ENCODE measurements around the gene HKDC1. TPM values are rescaled to one million over a fixed set of nuclear protein-coding genes. Genes with fewer than 3 reads are reported as not detected.
"Not testable (repeated sequence)": the region's sequence is repeated elsewhere in the genome, so short reads cannot be mapped to it uniquely, and the experiment has no call there.

The HKDC1 gene
- total RNA-seq, 2 experiments from 2014 or later: not detected

DNA sequence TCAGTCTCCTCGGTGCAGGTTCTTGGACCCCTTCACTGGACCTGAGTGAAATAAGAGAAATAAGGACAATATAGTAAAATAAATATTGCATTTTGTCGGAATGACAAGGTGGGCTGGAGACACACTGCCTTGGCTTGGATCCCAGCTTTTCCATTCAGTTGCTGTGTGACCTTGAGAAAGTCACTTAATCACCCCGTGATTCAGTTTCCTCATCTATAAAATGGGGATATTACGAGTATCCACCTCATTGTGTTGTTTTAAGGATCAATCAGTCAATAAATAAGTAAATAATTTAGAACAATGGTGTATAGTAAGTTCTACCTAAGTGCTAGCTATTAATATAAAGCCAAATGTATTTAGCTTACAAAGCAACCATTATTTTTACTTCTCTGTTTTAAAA lies 87.3 kb downstream of the HKDC1 start:
- H3K9me3 ChIP-seq (ENCODE audit: low read length): no peaks in the 10 kb centered on the region
- no peaks in the 10 kb centered on the region for H4K20me1 ChIP-seq (ENCODE audit: insufficient read depth, low read length)
- no peak overlapping the region for H3K4me2 ChIP-seq (ENCODE audit: low read length)
- no peaks in the 10 kb centered on the region for H3K79me2 ChIP-seq (ENCODE audit: insufficient read depth, low read depth, low read length)
- no peak for DNase-seq (ENCODE audit: low spot score)
- H2AFZ ChIP-seq (ENCODE audit: low read length): no peak overlapping the region
- ChIA-PET CTCF (ENCODE audit: unreplicated experiment) (no interaction called here), POLR2A (interaction anchor here (0.5 kb wide), 1 partner anchor 52 kb away, joined by 4 read pairs; no protein-coding TSS in a partner anchor)
- no peaks in the 10 kb centered on the region for H3K4me1 ChIP-seq (ENCODE audit: insufficient read depth, low read length, poor library complexity, severe bottlenecking)
- H3K4me3 ChIP-seq (ENCODE audit: low read depth, low read length, poor library complexity, severe bottlenecking): no peak overlapping the region
- H3K27ac ChIP-seq (ENCODE audit: low read depth, low read length, poor library complexity, severe bottlenecking): no peak overlapping the region
- no TSS peak for BruUV-seq (replicated peaks)
- H3K36me3 ChIP-seq (ENCODE audit: insufficient read depth, low read length): no peaks in the 10 kb centered on the region
- TF ChIP-seq CTCF (conservative IDR thresholded peaks at IDR 0.05; ENCODE audit: low read length) (no peak), EZH2phosphoT487 (IDR thresholded peaks at IDR 0.05; ENCODE audit: borderline replicate concordance, low read depth, low read length) (no peak)
- no peaks in the 10 kb centered on the region for H3K9me2 ChIP-seq (ENCODE audit: insufficient read depth, low read length)
- intact Hi-C loops (cut with micrococcal nuclease; ENCODE audit: unreplicated experiment): no loop called here

GRCh38 chr10:69308304-69308703 lies 88.2 kb downstream of the HKDC1 start:
- H3K36me3 ChIP-seq (ENCODE audit: insufficient read depth, low read length); BruUV-seq (replicated peaks); intact Hi-C loops (cut with micrococcal nuclease; ENCODE audit: unreplicated experiment); H3K9me3 ChIP-seq (ENCODE audit: low read length); CTCF ChIA-PET (ENCODE audit: unreplicated experiment); H3K4me1 ChIP-seq (ENCODE audit: insufficient read depth, low read length, poor library complexity, severe bottlenecking); H2AFZ ChIP-seq (ENCODE audit: low read length); H3K79me2 ChIP-seq (ENCODE audit: insufficient read depth, low read depth, low read length); H4K20me1 ChIP-seq (ENCODE audit: insufficient read depth, low read length); H3K27ac ChIP-seq (ENCODE audit: low read depth, low read length, poor library complexity, severe bottlenecking); H3K4me2 ChIP-seq (ENCODE audit: low read length); DNase-seq (ENCODE audit: low spot score); POLR2A ChIA-PET; H3K9me2 ChIP-seq (ENCODE audit: insufficient read depth, low read length); H3K4me3 ChIP-seq (ENCODE audit: low read depth, low read length, poor library complexity, severe bottlenecking): not testable (repeated sequence)

GRCh38 chr10:69311309-69311708 lies 91.2 kb downstream of the HKDC1 start:
- H3K4me1 ChIP-seq (ENCODE audit: insufficient read depth, low read length, poor library complexity, severe bottlenecking): no peaks in the 10 kb centered on the region
- POLR2A ChIA-PET: no interaction called here
- no peaks in the 10 kb centered on the region for H3K36me3 ChIP-seq (ENCODE audit: insufficient read depth, low read length)
- H3K9me2 ChIP-seq (ENCODE audit: insufficient read depth, low read length): no peaks in the 10 kb centered on the region
- CTCF ChIA-PET (ENCODE audit: unreplicated experiment): no interaction called here
- no peaks in the 10 kb centered on the region for H4K20me1 ChIP-seq (ENCODE audit: insufficient read depth, low read length)
- H3K4me2 ChIP-seq (ENCODE audit: low read length): no peak overlapping the region
- TF ChIP-seq EZH2phosphoT487 (IDR thresholded peaks at IDR 0.05; ENCODE audit: borderline replicate concordance, low read depth, low read length): no peak
- no TSS peak for BruUV-seq (replicated peaks)
- H2AFZ ChIP-seq (ENCODE audit: low read length): no peak overlapping the region
- H3K9me3 ChIP-seq (ENCODE audit: low read length): no peaks in the 10 kb centered on the region
- H3K4me3 ChIP-seq (ENCODE audit: low read depth, low read length, poor library complexity, severe bottlenecking): no peak overlapping the region
- no peak for DNase-seq (ENCODE audit: low spot score)
- no peaks in the 10 kb centered on the region for H3K79me2 ChIP-seq (ENCODE audit: insufficient read depth, low read depth, low read length)
- intact Hi-C loops (cut with micrococcal nuclease; ENCODE audit: unreplicated experiment): no loop called here
- no peak overlapping the region for H3K27ac ChIP-seq (ENCODE audit: low read depth, low read length, poor library complexity, severe bottlenecking)

GRCh38 chr10:69312528-69312927 lies 92.4 kb downstream of the HKDC1 start:
- TF ChIP-seq EZH2phosphoT487 (IDR thresholded peaks at IDR 0.05; ENCODE audit: borderline replicate concordance, low read depth, low read length) (no peak), CTCF (conservative IDR thresholded peaks at IDR 0.05; ENCODE audit: low read length) (no peak)
- Histone ChIP-seq H3K4me1 (ENCODE audit: insufficient read depth, low read length, poor library complexity, severe bottlenecking) (peaks cover 9% of the 10 kb centered on the region), H3K79me2 (ENCODE audit: insufficient read depth, low read depth, low read length) (no peaks in the 10 kb centered on the region), H3K36me3 (ENCODE audit: insufficient read depth, low read length) (no peaks in the 10 kb centered on the region), H3K4me2 (ENCODE audit: low read length) (no peak overlapping the region), H2AFZ (ENCODE audit: low read length) (no peak overlapping the region), H3K9me3 (ENCODE audit: low read length) (no peaks in the 10 kb centered on the region), H3K27ac (ENCODE audit: low read depth, low read length, poor library complexity, severe bottlenecking) (no peak overlapping the region), H3K4me3 (ENCODE audit: low read depth, low read length, poor library complexity, severe bottlenecking) (no peak overlapping the region), H4K20me1 (ENCODE audit: insufficient read depth, low read length) (no peaks in the 10 kb centered on the region), H3K9me2 (ENCODE audit: insufficient read depth, low read length) (no peaks in the 10 kb centered on the region)
- intact Hi-C loops (cut with micrococcal nuclease; ENCODE audit: unreplicated experiment): no loop called here
- no peak for DNase-seq (ENCODE audit: low spot score)
- no TSS peak for BruUV-seq (replicated peaks)
- POLR2A ChIA-PET: no interaction called here
- CTCF ChIA-PET (ENCODE audit: unreplicated experiment): interaction anchor here (0.6 kb wide), 1 partner anchor 8 kb away, joined by 3 read pairs; no protein-coding TSS in a partner anchor
